Lower leg skin (tissue), 4 donors: ENCODE results near the gene BPIFB2. TPM values are rescaled to one million over a fixed set of nuclear protein-coding genes. Genes with fewer than 3 reads are reported as not detected.

Experiments used
- DNase-seq, 2 donors: peaks; one replicate each; pipeline ENCODE4 v3.0.0-alpha.2; 2019; ENCODE audit warnings: low spot score in 2 of 2
- H3K4me3 ChIP-seq: fragments of 200-600 bp; sonication (generic); 2 replicates; pipeline ENCODE4 v1.5.1; 2017; ENCODE audit warnings: mild to moderate bottlenecking, low read depth; ENCODE audit not compliant: poor library complexity, severe bottlenecking
- CTCF ChIP-seq, 3 donors: fragments of 450-650 bp; IDR thresholded peaks; one replicate each; pipeline ENCODE4 v1.5.1; 2016; ENCODE audit warnings: antibody characterized with exemption in 3 of 3, mild to moderate bottlenecking in 3 of 3, moderate library complexity in 2 of 3
- POLR2A ChIP-seq, 2 donors: fragments of 450-650 bp; IDR thresholded peaks; one replicate each; pipeline ENCODE4 v1.6.1; 2016 to 2017; ENCODE audit warnings: antibody characterized with exemption in 2 of 2, mild to moderate bottlenecking in 1 of 2, moderate library complexity in 1 of 2
- WGBS, 2 donors: methylation state at CpG; one replicate each; pipeline ENCODE4 v1.1.5; 2018; 5-methylcytosine and 5-hydroxymethylcytosine counted together
- intact Hi-C: fragments of 100-400 bp; cut with DNase I; formaldehyde crosslinking; loops from one replicate; pipeline ENCODE4 v1.15.0; 2023; ENCODE audit warnings: low total_unique reads
- total RNA-seq, 4 donors: library from RNA; depleted of rRNA; stranded (reverse); fragments of >200 nt; gene quantifications; one replicate each; pipeline ENCODE4 v1.1.0, GENCODE V29; 2016

The BPIFB2 gene
- total RNA-seq, 4 donors from 2014 or later, result not detected

- H3K4me3 ChIP-seq, result no peak overlapping the region
- no peak for DNase-seq
- 62 to 63% methylated on average over 17 to 18 of the region's 19 CpGs for WGBS, 2 donors
- no peak for TF ChIP-seq POLR2A (IDR thresholded peaks at IDR 0.05)
- no peak for TF ChIP-seq CTCF (IDR thresholded peaks at IDR 0.05)
- intact Hi-C loops, result no loop called here
Observed at GRCh38 chr20:33009214-33010132, 2.0 kb downstream of the BPIFB2 start.

- no peak for DNase-seq
- TF ChIP-seq POLR2A (IDR thresholded peaks at IDR 0.05) (no peak), CTCF (IDR thresholded peaks at IDR 0.05) (no peak)
- 39 to 45% methylated on average over 5 of the region's 5 CpGs for WGBS, 2 donors
- intact Hi-C loops, result no loop called here
- no peak overlapping the region for H3K4me3 ChIP-seq
Observed at GRCh38 chr20:33010133-33010504, 2.6 kb downstream of the BPIFB2 start.

- intact Hi-C loops, result no loop called here
- H3K4me3 ChIP-seq, result no peak overlapping the region
- no peak for DNase-seq
- TF ChIP-seq POLR2A (IDR thresholded peaks at IDR 0.05) (no peak), CTCF (IDR thresholded peaks at IDR 0.05) (no peak)
- WGBS, 2 donors, result 76 to 85% methylated on average over 6 to 7 of the region's 8 CpGs
Observed at GRCh38 chr20:33010674-33011449, 3.4 kb downstream of the BPIFB2 start.

- no peak overlapping the region for H3K4me3 ChIP-seq
- intact Hi-C loops, result no loop called here
- WGBS, 2 donors, result 74 to 79% methylated on average over 15 of the region's 15 CpGs
- TF ChIP-seq CTCF (IDR thresholded peaks at IDR 0.05), result no peak
- no peak for TF ChIP-seq POLR2A (IDR thresholded peaks at IDR 0.05)
- no peak for DNase-seq
Observed at GRCh38 chr20:33012327-33013189, 5.1 kb downstream of the BPIFB2 start.

- no peak overlapping the region for H3K4me3 ChIP-seq
- TF ChIP-seq POLR2A (IDR thresholded peaks at IDR 0.05) (no peak), CTCF (IDR thresholded peaks at IDR 0.05) (no peak)
- intact Hi-C loops, result no loop called here
- WGBS, 2 donors, result 68 to 75% methylated on average over 9 to 12 of the region's 12 CpGs
- DNase-seq, result no peak
Observed at GRCh38 chr20:33013701-33014326, 6.3 kb downstream of the BPIFB2 start.
